ENCODE results near the gene RRBP1. TPM values are rescaled to one million over a fixed set of nuclear protein-coding genes. Genes with fewer than 3 reads are reported as not detected.

The RRBP1 gene
- total and polyA plus RNA-seq, 4 donors: 75.4 to 202 (median 130) TPM

- peaks cover 23 to 68% (median 60%) of the 10 kb centered on the region in 4 donors for H3K4me1 ChIP-seq (ENCODE audit: control insufficient read depth in 4 of 4, insufficient read depth in 4 of 4, low read length in 3 of 4)
- no peak overlapping the region for H3K4me3 ChIP-seq (ENCODE audit: low read depth in 1 of 3, low read length in 3 of 3)
- H3K9ac ChIP-seq (ENCODE audit: low read depth in 1 of 2, low read length in 2 of 2): peak overlapping the region in 1 of 2 donors; percentile 18
- H3K27ac ChIP-seq (ENCODE audit: low read depth in 1 of 2, low read length in 2 of 2): no peak overlapping the region
- no peak for TF ChIP-seq RXRA (IDR thresholded peaks at IDR 0.05)
- TF ChIP-seq, protein P1, sequence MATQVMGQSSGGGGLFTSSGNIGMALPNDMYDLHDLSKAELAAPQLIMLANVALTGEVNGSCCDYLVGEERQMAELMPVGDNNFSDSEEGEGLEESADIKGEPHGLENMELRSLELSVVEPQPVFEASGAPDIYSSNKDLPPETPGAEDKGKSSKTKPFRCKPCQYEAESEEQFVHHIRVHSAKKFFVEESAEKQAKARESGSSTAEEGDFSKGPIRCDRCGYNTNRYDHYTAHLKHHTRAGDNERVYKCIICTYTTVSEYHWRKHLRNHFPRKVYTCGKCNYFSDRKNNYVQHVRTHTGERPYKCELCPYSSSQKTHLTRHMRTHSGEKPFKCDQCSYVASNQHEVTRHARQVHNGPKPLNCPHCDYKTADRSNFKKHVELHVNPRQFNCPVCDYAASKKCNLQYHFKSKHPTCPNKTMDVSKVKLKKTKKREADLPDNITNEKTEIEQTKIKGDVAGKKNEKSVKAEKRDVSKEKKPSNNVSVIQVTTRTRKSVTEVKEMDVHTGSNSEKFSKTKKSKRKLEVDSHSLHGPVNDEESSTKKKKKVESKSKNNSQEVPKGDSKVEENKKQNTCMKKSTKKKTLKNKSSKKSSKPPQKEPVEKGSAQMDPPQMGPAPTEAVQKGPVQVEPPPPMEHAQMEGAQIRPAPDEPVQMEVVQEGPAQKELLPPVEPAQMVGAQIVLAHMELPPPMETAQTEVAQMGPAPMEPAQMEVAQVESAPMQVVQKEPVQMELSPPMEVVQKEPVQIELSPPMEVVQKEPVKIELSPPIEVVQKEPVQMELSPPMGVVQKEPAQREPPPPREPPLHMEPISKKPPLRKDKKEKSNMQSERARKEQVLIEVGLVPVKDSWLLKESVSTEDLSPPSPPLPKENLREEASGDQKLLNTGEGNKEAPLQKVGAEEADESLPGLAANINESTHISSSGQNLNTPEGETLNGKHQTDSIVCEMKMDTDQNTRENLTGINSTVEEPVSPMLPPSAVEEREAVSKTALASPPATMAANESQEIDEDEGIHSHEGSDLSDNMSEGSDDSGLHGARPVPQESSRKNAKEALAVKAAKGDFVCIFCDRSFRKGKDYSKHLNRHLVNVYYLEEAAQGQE (IDR thresholded peaks at IDR 0.05): no peak
- H3K36me3 ChIP-seq (ENCODE audit: control insufficient read depth in 4 of 4, insufficient read depth in 3 of 4, low read depth in 1 of 4, low read length in 3 of 4): peaks cover 3 to 18% (median 14%) of the 10 kb centered on the region in 4 donors
- H3K9me3 ChIP-seq (ENCODE audit: control insufficient read depth in 4 of 4, low read length in 3 of 4): no peaks in the 10 kb centered on the region
- H3K27me3 ChIP-seq (ENCODE audit: control insufficient read depth in 4 of 4, insufficient read depth in 4 of 4, low read length in 3 of 4): no peaks in the 10 kb centered on the region
- WGBS: 84% methylated on average over 2 of the region's 2 CpGs
- DNase-seq (ENCODE audit: low spot score): no peak
These were observed 30.2 kb downstream of the RRBP1 start for GRCh38 chr20:17651760-17652388.

DNA sequence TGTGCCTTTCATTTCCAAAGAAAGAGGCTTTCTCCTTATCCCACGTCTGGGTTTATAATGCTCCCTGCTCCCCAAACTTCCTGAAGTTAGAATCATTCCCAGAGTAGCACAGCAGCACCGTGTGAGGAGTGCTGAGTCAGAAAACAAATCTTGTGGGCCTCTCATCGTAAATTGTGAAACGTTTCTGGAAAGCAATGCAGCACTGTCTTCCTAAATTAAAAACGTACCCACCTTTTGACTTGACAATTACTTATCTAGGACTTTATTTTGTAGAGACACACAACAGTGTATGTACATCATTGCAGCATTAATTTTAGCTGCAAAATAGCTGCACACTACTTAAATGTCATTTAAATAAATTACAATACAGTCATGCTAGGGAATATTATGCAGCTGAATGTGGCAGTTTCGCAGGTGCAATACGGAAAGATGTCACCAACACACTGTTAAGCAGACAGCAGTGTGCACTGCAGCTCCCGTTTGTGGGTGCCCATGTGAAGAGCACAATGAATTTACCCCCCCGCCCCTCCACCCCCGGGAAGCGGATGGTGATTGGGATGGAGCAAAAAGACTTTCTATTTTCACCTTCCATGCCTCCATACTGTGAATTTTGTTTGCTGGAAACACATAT is 30.8 kb downstream of the RRBP1 start:
- H3K27me3 ChIP-seq (ENCODE audit: control insufficient read depth in 4 of 4, insufficient read depth in 4 of 4, low read length in 3 of 4): no peaks in the 10 kb centered on the region
- H3K9ac ChIP-seq (ENCODE audit: low read depth in 1 of 2, low read length in 2 of 2): no peak overlapping the region
- no peak for DNase-seq (ENCODE audit: low spot score)
- WGBS: 50% methylated on average over 11 of the region's 11 CpGs
- peaks cover 3 to 15% (median 10%) of the 10 kb centered on the region in 4 donors for H3K36me3 ChIP-seq (ENCODE audit: control insufficient read depth in 4 of 4, insufficient read depth in 3 of 4, low read depth in 1 of 4, low read length in 3 of 4)
- peak overlapping the region in 1 of 2 donors; percentile 1 for H3K27ac ChIP-seq (ENCODE audit: low read depth in 1 of 2, low read length in 2 of 2)
- peaks cover 28 to 74% (median 66%) of the 10 kb centered on the region in 4 donors for H3K4me1 ChIP-seq (ENCODE audit: control insufficient read depth in 4 of 4, insufficient read depth in 4 of 4, low read length in 3 of 4)
- no peak for TF ChIP-seq NR2F2 (IDR thresholded peaks at IDR 0.05)
- no peak for TF ChIP-seq YY1 (IDR thresholded peaks at IDR 0.05)
- TF ChIP-seq GABPA (IDR thresholded peaks at IDR 0.05 in 1 of 2, conservative IDR thresholded peaks at IDR 0.05 in 1 of 2): no peak
- TF ChIP-seq HNF4G (IDR thresholded peaks at IDR 0.05): no peak
- no peak for TF ChIP-seq FOXA1 (IDR thresholded peaks at IDR 0.05)
- no peak for TF ChIP-seq MAX (IDR thresholded peaks at IDR 0.05)
- no peaks in the 10 kb centered on the region for H3K9me3 ChIP-seq (ENCODE audit: control insufficient read depth in 4 of 4, low read length in 3 of 4)
- no peak overlapping the region for H3K4me3 ChIP-seq (ENCODE audit: low read depth in 1 of 3, low read length in 3 of 3)

GRCh38 chr20:17650301-17651128 is 31.5 kb downstream of the RRBP1 start:
- Histone ChIP-seq H3K27me3 (ENCODE audit: control insufficient read depth in 4 of 4, insufficient read depth in 4 of 4, low read length in 3 of 4) (no peaks in the 10 kb centered on the region), H3K4me1 (ENCODE audit: control insufficient read depth in 4 of 4, insufficient read depth in 4 of 4, low read length in 3 of 4) (peaks cover 33 to 82% (median 73%) of the 10 kb centered on the region in 4 donors), H3K27ac (ENCODE audit: low read depth in 1 of 2, low read length in 2 of 2) (peak overlapping the region in 1 of 2 donors; percentile 1), H3K36me3 (ENCODE audit: control insufficient read depth in 4 of 4, insufficient read depth in 3 of 4, low read depth in 1 of 4, low read length in 3 of 4) (peaks cover 0 to 10% (median 6%) of the 10 kb centered on the region in 4 donors), H3K9ac (ENCODE audit: low read depth in 1 of 2, low read length in 2 of 2) (no peak overlapping the region), H3K9me3 (ENCODE audit: control insufficient read depth in 4 of 4, low read length in 3 of 4) (no peaks in the 10 kb centered on the region), H3K4me3 (ENCODE audit: low read depth in 1 of 3, low read length in 3 of 3) (no peak overlapping the region)
- 46% methylated on average over 12 of the region's 12 CpGs for WGBS
- DNase-seq (ENCODE audit: low spot score): no peak
- TF ChIP-seq EGR1 (IDR thresholded peaks at IDR 0.05; ENCODE audit: low read depth in 2 of 2) (no peak), HNF4A (conservative IDR thresholded peaks at IDR 0.05) (peak; percentile 12 to 36), FOXA2 (IDR thresholded peaks at IDR 0.05) (no peak), HNF4G (IDR thresholded peaks at IDR 0.05) (no peak), ZBTB33 (IDR thresholded peaks at IDR 0.05) (no peak), JUND (IDR thresholded peaks at IDR 0.05) (no peak), TAF1 (conservative IDR thresholded peaks at IDR 0.05) (no peak)
- TF ChIP-seq, protein P2, sequence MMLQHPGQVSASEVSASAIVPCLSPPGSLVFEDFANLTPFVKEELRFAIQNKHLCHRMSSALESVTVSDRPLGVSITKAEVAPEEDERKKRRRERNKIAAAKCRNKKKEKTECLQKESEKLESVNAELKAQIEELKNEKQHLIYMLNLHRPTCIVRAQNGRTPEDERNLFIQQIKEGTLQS (IDR thresholded peaks at IDR 0.05): peak; percentile 41
- TF ChIP-seq, protein P3, sequence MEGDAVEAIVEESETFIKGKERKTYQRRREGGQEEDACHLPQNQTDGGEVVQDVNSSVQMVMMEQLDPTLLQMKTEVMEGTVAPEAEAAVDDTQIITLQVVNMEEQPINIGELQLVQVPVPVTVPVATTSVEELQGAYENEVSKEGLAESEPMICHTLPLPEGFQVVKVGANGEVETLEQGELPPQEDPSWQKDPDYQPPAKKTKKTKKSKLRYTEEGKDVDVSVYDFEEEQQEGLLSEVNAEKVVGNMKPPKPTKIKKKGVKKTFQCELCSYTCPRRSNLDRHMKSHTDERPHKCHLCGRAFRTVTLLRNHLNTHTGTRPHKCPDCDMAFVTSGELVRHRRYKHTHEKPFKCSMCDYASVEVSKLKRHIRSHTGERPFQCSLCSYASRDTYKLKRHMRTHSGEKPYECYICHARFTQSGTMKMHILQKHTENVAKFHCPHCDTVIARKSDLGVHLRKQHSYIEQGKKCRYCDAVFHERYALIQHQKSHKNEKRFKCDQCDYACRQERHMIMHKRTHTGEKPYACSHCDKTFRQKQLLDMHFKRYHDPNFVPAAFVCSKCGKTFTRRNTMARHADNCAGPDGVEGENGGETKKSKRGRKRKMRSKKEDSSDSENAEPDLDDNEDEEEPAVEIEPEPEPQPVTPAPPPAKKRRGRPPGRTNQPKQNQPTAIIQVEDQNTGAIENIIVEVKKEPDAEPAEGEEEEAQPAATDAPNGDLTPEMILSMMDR (IDR thresholded peaks at IDR 0.05; ENCODE audit: low read depth, low read length, missing input control): no peak
